Measurements from ENCODE around the gene HDAC4.

The HDAC4 gene

GRCh38 chr2:239057533-239057932, 343.3 kb downstream of the HDAC4 start:
- Histone ChIP-seq H3K4me2 (ENCODE audit: low read depth, low read length, poor library complexity, severe bottlenecking) (no peak overlapping the region), H3K4me3 (ENCODE audit: insufficient read depth, low read length, poor library complexity, severe bottlenecking) (no peak overlapping the region), H3K79me2 (ENCODE audit: insufficient read depth, low read length) (no peaks in the 10 kb centered on the region), H3K27me3 (ENCODE audit: low read length) (no peaks in the 10 kb centered on the region), H3K9me3 (ENCODE audit: insufficient read depth, low read length) (no peaks in the 10 kb centered on the region), H3K27ac (ENCODE audit: low read depth, low read length) (no peak overlapping the region), H3F3A (ENCODE audit: insufficient read depth) (no peaks in the 10 kb centered on the region), H2AFZ (ENCODE audit: low read depth, low read length, severe bottlenecking) (no peak overlapping the region), H3K9me2 (replicated peaks; ENCODE audit: insufficient read depth, low read length) (no peaks in the 10 kb centered on the region), H4K20me1 (ENCODE audit: low read depth, low read length) (no peaks in the 10 kb centered on the region), H3K36me3 (ENCODE audit: low read length) (no peaks in the 10 kb centered on the region), H3K9ac (ENCODE audit: low read length) (no peak overlapping the region)
- TF ChIP-seq EZH2phosphoT487 (conservative IDR thresholded peaks at IDR 0.05; ENCODE audit: low read length) = no peak
- TF ChIP-seq CTCF (IDR thresholded peaks at IDR 0.05; ENCODE audit: insufficient read depth, low read length, poor library complexity, severe bottlenecking) = no peak

DNA sequence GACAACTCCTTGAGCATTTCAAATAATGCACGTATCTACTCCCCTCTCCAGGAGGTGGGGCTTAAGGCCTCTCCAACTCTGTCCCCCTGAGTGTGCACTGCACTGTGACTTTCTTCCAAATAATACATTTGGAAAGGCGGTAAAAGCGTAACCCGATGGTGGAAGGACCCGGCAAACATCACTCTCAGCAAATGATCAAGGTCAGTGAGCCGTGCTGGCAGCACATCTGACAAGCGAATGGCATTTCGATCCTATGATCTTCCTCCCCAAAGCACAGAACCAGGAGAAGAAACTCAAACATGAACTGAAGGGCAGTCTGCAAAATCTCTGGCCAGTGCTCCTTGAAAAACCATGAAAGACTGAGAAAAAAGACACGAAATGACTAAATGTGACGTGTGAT, 344.2 kb downstream of the HDAC4 start:
- no peak overlapping the region for H2AFZ ChIP-seq (ENCODE audit: low read depth, low read length, severe bottlenecking)
- no peak overlapping the region for H3K4me3 ChIP-seq (ENCODE audit: insufficient read depth, low read length, poor library complexity, severe bottlenecking)
- H3K9me3 ChIP-seq (ENCODE audit: insufficient read depth, low read length) = no peaks in the 10 kb centered on the region
- H3K27me3 ChIP-seq (ENCODE audit: low read length) = no peaks in the 10 kb centered on the region
- no peaks in the 10 kb centered on the region for H3K9me2 ChIP-seq (replicated peaks; ENCODE audit: insufficient read depth, low read length)
- H3K79me2 ChIP-seq (ENCODE audit: insufficient read depth, low read length) = no peaks in the 10 kb centered on the region
- no peaks in the 10 kb centered on the region for H3F3A ChIP-seq (ENCODE audit: insufficient read depth)
- no peaks in the 10 kb centered on the region for H4K20me1 ChIP-seq (ENCODE audit: low read depth, low read length)
- H3K4me2 ChIP-seq (ENCODE audit: low read depth, low read length, poor library complexity, severe bottlenecking) = no peak overlapping the region
- no peaks in the 10 kb centered on the region for H3K36me3 ChIP-seq (ENCODE audit: low read length)
- H3K9ac ChIP-seq (ENCODE audit: low read length) = no peak overlapping the region
- no peak overlapping the region for H3K27ac ChIP-seq (ENCODE audit: low read depth, low read length)
- no peak for TF ChIP-seq CTCF (IDR thresholded peaks at IDR 0.05; ENCODE audit: insufficient read depth, low read length, poor library complexity, severe bottlenecking)
- TF ChIP-seq EZH2phosphoT487 (conservative IDR thresholded peaks at IDR 0.05; ENCODE audit: low read length) = no peak

- Histone ChIP-seq H3K9me3 (ENCODE audit: insufficient read depth, low read length) (no peaks in the 10 kb centered on the region), H3K4me3 (ENCODE audit: insufficient read depth, low read length, poor library complexity, severe bottlenecking) (no peak overlapping the region), H3K9ac (ENCODE audit: low read length) (no peak overlapping the region), H3K36me3 (ENCODE audit: low read length) (no peaks in the 10 kb centered on the region), H3K27me3 (ENCODE audit: low read length) (no peaks in the 10 kb centered on the region), H3K4me2 (ENCODE audit: low read depth, low read length, poor library complexity, severe bottlenecking) (no peak overlapping the region), H3F3A (ENCODE audit: insufficient read depth) (no peaks in the 10 kb centered on the region), H4K20me1 (ENCODE audit: low read depth, low read length) (no peaks in the 10 kb centered on the region), H3K27ac (ENCODE audit: low read depth, low read length) (no peak overlapping the region), H2AFZ (ENCODE audit: low read depth, low read length, severe bottlenecking) (no peak overlapping the region), H3K9me2 (replicated peaks; ENCODE audit: insufficient read depth, low read length) (no peaks in the 10 kb centered on the region), H3K79me2 (ENCODE audit: insufficient read depth, low read length) (no peaks in the 10 kb centered on the region)
- TF ChIP-seq CTCF (IDR thresholded peaks at IDR 0.05; ENCODE audit: insufficient read depth, low read length, poor library complexity, severe bottlenecking) (no peak), EZH2phosphoT487 (conservative IDR thresholded peaks at IDR 0.05; ENCODE audit: low read length) (no peak)
Observed at GRCh38 chr2:239055756-239056493, 344.9 kb downstream of the HDAC4 start.
